H9 (cell line): ENCODE results near the gene C1orf56. TPM values are rescaled to one million over a fixed set of nuclear protein-coding genes. Genes with fewer than 3 reads are reported as not detected.
A peak's percentile ranks its signal among the peaks of the same experiment; 100 is the strongest.

Experiments
- DNase-seq: peaks from one replicate; pipeline ENCODE4 v3.0.0-alpha.2; 2017
- H2AFZ ChIP-seq: one replicate; pipeline ENCODE4 v1.6.1; 2013; ENCODE audit warnings: mild to moderate bottlenecking, low read length, control low read depth, moderate library complexity
- H2AK5ac ChIP-seq: 2 replicates; pipeline ENCODE4 v1.6.1; 2013; ENCODE audit warnings: low read length, control low read depth, mixed read lengths; ENCODE audit not compliant: insufficient read length
- H2BK120ac ChIP-seq: one replicate; pipeline ENCODE4 v1.6.1; 2013; ENCODE audit warnings: low read depth, mild to moderate bottlenecking, low read length, control low read depth, inconsistent platforms; ENCODE audit not compliant: poor library complexity, severe bottlenecking
- H2BK12ac ChIP-seq: 2 replicates; pipeline ENCODE4 v1.6.1; 2013; ENCODE audit warnings: low read length, control low read depth, mixed read lengths, low read depth; ENCODE audit not compliant: insufficient read length
- H2BK15ac ChIP-seq: 2 replicates; pipeline ENCODE4 v1.6.1; 2013; ENCODE audit warnings: low read depth, low read length, control low read depth
- H2BK20ac ChIP-seq: one replicate; pipeline ENCODE4 v1.6.1; 2013; ENCODE audit warnings: low read depth, mild to moderate bottlenecking, low read length, control low read depth, inconsistent platforms; ENCODE audit not compliant: poor library complexity, severe bottlenecking
- H2BK5ac ChIP-seq: 2 replicates; pipeline ENCODE4 v1.6.1; 2013; ENCODE audit warnings: low read length, control low read depth, mixed read lengths; ENCODE audit not compliant: insufficient read length
- H3K14ac ChIP-seq: 2 replicates; pipeline ENCODE4 v1.6.1; 2013; ENCODE audit warnings: low read length, control low read depth; ENCODE audit not compliant: insufficient read depth
- H3K18ac ChIP-seq: 2 replicates; pipeline ENCODE4 v1.6.1; 2013; ENCODE audit warnings: low read depth, mild to moderate bottlenecking, mixed read lengths, low read length, control low read depth; ENCODE audit not compliant: insufficient read length
- H3K23ac ChIP-seq: 2 replicates; pipeline ENCODE4 v1.6.1; 2013; ENCODE audit warnings: low read length, control low read depth, mixed read lengths, low read depth; ENCODE audit not compliant: insufficient read length
- H3K23me2 ChIP-seq: 2 replicates; pipeline ENCODE4 v1.6.1; 2013; ENCODE audit warnings: low read depth, mild to moderate bottlenecking, mixed read lengths, low read length, control low read depth; ENCODE audit not compliant: insufficient read length, poor library complexity, severe bottlenecking
- H3K27ac ChIP-seq: 2 replicates; pipeline ENCODE4 v1.5.1; 2013; ENCODE audit warnings: low read length, control low read depth, mixed read lengths, low read depth; ENCODE audit not compliant: insufficient read length
- H3K27me3 ChIP-seq: 2 replicates; pipeline ENCODE4 v1.6.1; 2013; ENCODE audit warnings: low read length, control low read depth, inconsistent platforms; ENCODE audit not compliant: insufficient read depth
- H3K4ac ChIP-seq: 2 replicates; pipeline ENCODE4 v1.6.1; 2013; ENCODE audit warnings: low read depth, mild to moderate bottlenecking, control low read depth, inconsistent platforms, low read length, moderate library complexity
- H3K4me1 ChIP-seq: 2 replicates; pipeline ENCODE4 v1.6.1; 2013; ENCODE audit warnings: low read length, control low read depth, inconsistent platforms; ENCODE audit not compliant: insufficient read depth
- H3K4me2 ChIP-seq: 2 replicates; pipeline ENCODE4 v1.6.1; 2013; ENCODE audit warnings: low read length, control low read depth, mixed read lengths; ENCODE audit not compliant: insufficient read length, insufficient read depth
- H3K56ac ChIP-seq: 2 replicates; pipeline ENCODE4 v1.6.1; 2013; ENCODE audit warnings: low read depth, mild to moderate bottlenecking, mixed read lengths, low read length, control low read depth; ENCODE audit not compliant: insufficient read length
- H3K79me1 ChIP-seq: 2 replicates; pipeline ENCODE4 v1.6.1; 2013; ENCODE audit warnings: low read depth, mild to moderate bottlenecking, moderate library complexity, low read length, control low read depth, inconsistent platforms; ENCODE audit not compliant: insufficient read depth, poor library complexity, severe bottlenecking
- H3K79me2 ChIP-seq: 2 replicates; pipeline ENCODE4 v1.6.1; 2013; ENCODE audit warnings: low read length, control low read depth, inconsistent platforms; ENCODE audit not compliant: insufficient read depth
- H3K9ac ChIP-seq: 2 replicates; pipeline ENCODE4 v1.6.1; 2013; ENCODE audit warnings: low read length, control low read depth, mixed read lengths; ENCODE audit not compliant: insufficient read length; ENCODE audit errors: extremely low read depth
- H3K9me3 ChIP-seq: one replicate; pipeline ENCODE4 v1.6.1; 2013; ENCODE audit warnings: low read depth, low read length, inconsistent platforms; ENCODE audit not compliant: control insufficient read depth
- H3T11ph ChIP-seq: one replicate; pipeline ENCODE4 v1.6.1; 2013; ENCODE audit warnings: mild to moderate bottlenecking, low read length, control low read depth, inconsistent platforms
- H4K20me1 ChIP-seq: one replicate; pipeline ENCODE4 v1.6.1; 2013; ENCODE audit not compliant: control insufficient read depth, insufficient read length, insufficient read depth
- H4K5ac ChIP-seq: 2 replicates; pipeline ENCODE4 v1.6.1; 2013; ENCODE audit warnings: low read depth, mild to moderate bottlenecking, mixed read lengths, low read length, control low read depth; ENCODE audit not compliant: insufficient read length
- H4K8ac ChIP-seq: replicated peaks from 2 replicates; pipeline ENCODE4 v1.6.1; 2013; ENCODE audit warnings: low read length, control low read depth, mixed read lengths, low read depth; ENCODE audit not compliant: insufficient read length
- H4K91ac ChIP-seq: 2 replicates; pipeline ENCODE4 v1.6.1; 2013; ENCODE audit warnings: low read depth, mild to moderate bottlenecking, moderate library complexity, mixed read lengths, low read length, control low read depth; ENCODE audit not compliant: insufficient read length
- H3K27ac Mint-ChIP-seq, 3 experiments: 2 replicates in 2 of 3; 3 replicates in 1 of 3; pipeline ENCODE4 v1.8.0; 2020 to 2021; ENCODE audit warnings: mixed read lengths in 3 of 3, mild to moderate bottlenecking in 1 of 3, moderate library complexity in 1 of 3
- H3K27me3 Mint-ChIP-seq: 2 replicates; pipeline ENCODE4 v1.8.0; 2021; ENCODE audit warnings: low read depth, mild to moderate bottlenecking, moderate library complexity, mixed read lengths
- H3K36me3 Mint-ChIP-seq, 3 experiments: 2 replicates in 2 of 3; 3 replicates in 1 of 3; pipeline ENCODE4 v1.8.0; 2020 to 2021; ENCODE audit warnings: low read depth in 3 of 3, mixed read lengths in 3 of 3; ENCODE audit not compliant: insufficient read depth in 1 of 3
- H3K4me1 Mint-ChIP-seq, 2 experiments: 2 replicates each; pipeline ENCODE4 v1.8.0; 2020; ENCODE audit warnings: mixed read lengths in 2 of 2
- H3K4me3 Mint-ChIP-seq, 2 experiments: 2 replicates in 1 of 2; 3 replicates in 1 of 2; pipeline ENCODE4 v1.8.0; 2020 to 2021; ENCODE audit warnings: mild to moderate bottlenecking in 2 of 2, mixed read lengths in 2 of 2, moderate library complexity in 1 of 2
- H3K9me3 Mint-ChIP-seq, 2 experiments: 2 replicates in 1 of 2; 3 replicates in 1 of 2; pipeline ENCODE4 v1.8.0; 2020; ENCODE audit warnings: mild to moderate bottlenecking in 2 of 2, mixed read lengths in 2 of 2, moderate library complexity in 1 of 2
- CTCF ChIP-seq: fragments of 200-600 bp; sonication (generic); conservative IDR thresholded peaks from 3 replicates; pipeline ENCODE4 v1.8.0; 2021; ENCODE audit warnings: antibody characterized with exemption, mild to moderate bottlenecking
- WGBS: extraction: QIAGEN DNeasy Blood & Tissue Kit; methylation state at CpG from one replicate; pipeline ENCODE4 v1.1.7; 2013; ENCODE audit warnings: missing lambda C conversion rate, low lambda C conversion rate, mixed read lengths; ENCODE audit not compliant: insufficient read length; ENCODE audit errors: extremely low coverage; 5-methylcytosine and 5-hydroxymethylcytosine counted together
- total RNA-seq: library from RNA; stranded (reverse); gene quantifications from 2 replicates; pipeline ENCODE4 v1.2.1, GENCODE V29; 2021

C1orf56 gene
- total RNA-seq, 1 experiment from 2014 or later, result 4.8 TPM

- Histone ChIP-seq H2AK5ac (no peak within 1 kb of the TSS), H2BK20ac (no peak within 1 kb of the TSS), H3K9me3 (no peaks in the 10 kb centered on the region), H3K4ac (no peak within 1 kb of the TSS; the same call in 1 of the 2 replicates), H3K23ac (no peak within 1 kb of the TSS), H4K8ac (no peak within 1 kb of the TSS), H3K79me2 (no peaks in the 10 kb centered on the region; the same call in 1 of the 2 replicates), H3K9ac (peak within 1 kb of the TSS; percentile 93), H3K23me2 (no peaks in the 10 kb centered on the region), H2BK15ac (no peak within 1 kb of the TSS), H3K4me2 (peak within 1 kb of the TSS; percentile 71), H2BK120ac (no peak within 1 kb of the TSS), H2AFZ (no peak within 1 kb of the TSS), H3K18ac (peak within 1 kb of the TSS; percentile 97), H3K27ac (peak within 1 kb of the TSS; percentile 92), H4K20me1 (no peaks in the 10 kb centered on the region), H3K56ac (peak within 1 kb of the TSS; percentile 27), H3K27me3 (no peaks in the 10 kb centered on the region), H3K14ac (peak within 1 kb of the TSS; percentile 97), H2BK12ac (no peak within 1 kb of the TSS), H3K79me1 (no peaks in the 10 kb centered on the region), H4K91ac (no peak within 1 kb of the TSS), H4K5ac (peak within 1 kb of the TSS; percentile 17), H2BK5ac (no peak within 1 kb of the TSS), H3K4me1 (no peaks in the 10 kb centered on the region), H3T11ph (no peak within 1 kb of the TSS)
- Mint-ChIP-seq H3K4me3 (peak within 1 kb of the TSS; percentile 97 to 98), H3K27ac (peak within 1 kb of the TSS; percentile 100), H3K9me3 (no peaks in the 10 kb centered on the region), H3K27me3 (no peaks in the 10 kb centered on the region), H3K36me3 (peaks cover 10 to 20% (median 18%) of the 10 kb centered on the region in 3 experiments; a peak in 5 of 7 replicates), H3K4me1 (peaks cover 9 to 12% of the 10 kb centered on the region in 2 experiments)
- peak; percentile 93 for DNase-seq
- WGBS, result no CpG with 5 or more reads among the region's 50 CpGs
- TF ChIP-seq CTCF, result peak; percentile 98
Measured at GRCh38 chr1:151070474-151071276, 23.1 kb downstream of the C1orf56 start, which contains the start of gene GABPB2. TSS of gene GABPB2 (plus strand) at chr1:151070761. CDS start at chr1:151088190, 17,429 bp downstream.
